ENCODE results near the gene MAK. TPM values are rescaled to one million over a fixed set of nuclear protein-coding genes. Genes with fewer than 3 reads are reported as not detected.

The MAK gene
- total and polyA plus RNA-seq, 2 of the 13 experiments (the other 11 are each of a cell fraction or from before 2014, with no cell fraction given): 0.04 TPM; not detected in 1

DNA sequence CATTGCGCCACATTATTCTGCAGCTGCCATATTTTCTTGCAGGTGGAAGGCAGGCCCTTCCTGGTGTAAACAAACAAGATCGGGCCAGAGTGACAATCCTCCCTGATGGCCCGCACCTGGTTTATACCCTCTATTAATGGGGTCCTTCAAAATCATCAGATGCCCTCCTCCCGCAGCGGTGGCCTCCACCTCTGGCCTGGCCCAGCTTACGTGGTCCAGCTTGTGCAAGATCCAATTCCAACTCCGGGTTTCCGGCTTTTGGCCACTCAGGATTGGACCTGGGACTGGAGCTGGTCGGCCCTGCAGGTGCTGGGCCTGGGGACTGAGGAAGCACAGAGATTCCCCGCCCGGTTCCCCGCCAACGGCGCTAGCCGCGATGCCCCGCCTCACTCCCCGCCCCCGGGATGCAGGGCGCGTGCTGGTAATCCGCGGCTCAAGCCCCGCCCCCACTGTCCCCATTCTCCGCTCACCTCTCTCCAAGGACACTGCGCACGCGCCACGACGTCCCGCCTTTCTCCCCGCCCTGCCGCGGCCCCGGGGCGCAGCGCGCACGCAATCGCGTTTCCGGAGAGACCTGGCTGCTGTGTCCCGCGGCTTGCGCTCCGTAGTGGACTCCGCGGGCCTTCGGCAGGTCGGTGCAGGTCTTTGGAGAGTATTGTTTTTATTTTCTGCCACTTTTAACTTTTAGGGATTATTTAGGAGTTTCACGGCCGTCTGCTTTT is 90.9 kb downstream of the MAK start, which contains the start of gene TMEM14B (continued):
- TF ChIP-seq TEAD3 (CRISPR knock-in tag; optimal IDR thresholded peaks at IDR 0.05; ENCODE audit: borderline replicate concordance) (peak; percentile 80), ZNF446 (CRISPR knock-in tag; IDR thresholded peaks at IDR 0.05) (peak; percentile 91; the same call in 1 of the 2 replicates), TOPORS (CRISPR knock-in tag; IDR thresholded peaks at IDR 0.05) (no peak), RAD21 (CRISPR knock-in tag; IDR thresholded peaks at IDR 0.05) (peak; percentile 25), U2AF2 (IDR thresholded peaks at IDR 0.05; ENCODE audit: low read depth, low read length) (no peak), ZFP90 (CRISPR knock-in tag; IDR thresholded peaks at IDR 0.05; ENCODE audit: borderline replicate concordance) (peak; percentile 39; the same call in 1 of the 2 replicates), ZNF747 (CRISPR knock-in tag; IDR thresholded peaks at IDR 0.05; ENCODE audit: borderline replicate concordance) (peak; percentile 64; the same call in 1 of the 2 replicates), ZZZ3 (CRISPR knock-in tag; IDR thresholded peaks at IDR 0.05; ENCODE audit: borderline replicate concordance) (peak; percentile 81; the same call in 1 of the 2 replicates), ZNF282 (IDR thresholded peaks at IDR 0.05; ENCODE audit: partially characterized antibody) (no peak), HNRNPK (IDR thresholded peaks at IDR 0.05; ENCODE audit: low read depth, low read length, poor library complexity, severe bottlenecking) (peak; percentile 86)
- TF ChIP-seq, protein P1, sequence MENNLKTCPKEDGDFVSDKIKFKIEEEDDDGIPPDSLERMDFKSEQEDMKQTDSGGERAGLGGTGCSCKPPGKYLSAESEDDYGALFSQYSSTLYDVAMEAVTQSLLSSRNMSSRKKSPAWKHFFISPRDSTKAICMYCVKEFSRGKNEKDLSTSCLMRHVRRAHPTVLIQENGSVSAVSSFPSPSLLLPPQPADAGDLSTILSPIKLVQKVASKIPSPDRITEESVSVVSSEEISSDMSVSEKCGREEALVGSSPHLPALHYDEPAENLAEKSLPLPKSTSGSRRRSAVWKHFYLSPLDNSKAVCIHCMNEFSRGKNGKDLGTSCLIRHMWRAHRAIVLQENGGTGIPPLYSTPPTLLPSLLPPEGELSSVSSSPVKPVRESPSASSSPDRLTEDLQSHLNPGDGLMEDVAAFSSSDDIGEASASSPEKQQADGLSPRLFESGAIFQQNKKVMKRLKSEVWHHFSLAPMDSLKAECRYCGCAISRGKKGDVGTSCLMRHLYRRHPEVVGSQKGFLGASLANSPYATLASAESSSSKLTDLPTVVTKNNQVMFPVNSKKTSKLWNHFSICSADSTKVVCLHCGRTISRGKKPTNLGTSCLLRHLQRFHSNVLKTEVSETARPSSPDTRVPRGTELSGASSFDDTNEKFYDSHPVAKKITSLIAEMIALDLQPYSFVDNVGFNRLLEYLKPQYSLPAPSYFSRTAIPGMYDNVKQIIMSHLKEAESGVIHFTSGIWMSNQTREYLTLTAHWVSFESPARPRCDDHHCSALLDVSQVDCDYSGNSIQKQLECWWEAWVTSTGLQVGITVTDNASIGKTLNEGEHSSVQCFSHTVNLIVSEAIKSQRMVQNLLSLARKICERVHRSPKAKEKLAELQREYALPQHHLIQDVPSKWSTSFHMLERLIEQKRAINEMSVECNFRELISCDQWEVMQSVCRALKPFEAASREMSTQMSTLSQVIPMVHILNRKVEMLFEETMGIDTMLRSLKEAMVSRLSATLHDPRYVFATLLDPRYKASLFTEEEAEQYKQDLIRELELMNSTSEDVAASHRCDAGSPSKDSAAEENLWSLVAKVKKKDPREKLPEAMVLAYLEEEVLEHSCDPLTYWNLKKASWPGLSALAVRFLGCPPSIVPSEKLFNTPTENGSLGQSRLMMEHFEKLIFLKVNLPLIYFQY (CRISPR knock-in tag; IDR thresholded peaks at IDR 0.05; ENCODE audit: borderline replicate concordance): peak; percentile 89
- TF ChIP-seq, protein P2, sequence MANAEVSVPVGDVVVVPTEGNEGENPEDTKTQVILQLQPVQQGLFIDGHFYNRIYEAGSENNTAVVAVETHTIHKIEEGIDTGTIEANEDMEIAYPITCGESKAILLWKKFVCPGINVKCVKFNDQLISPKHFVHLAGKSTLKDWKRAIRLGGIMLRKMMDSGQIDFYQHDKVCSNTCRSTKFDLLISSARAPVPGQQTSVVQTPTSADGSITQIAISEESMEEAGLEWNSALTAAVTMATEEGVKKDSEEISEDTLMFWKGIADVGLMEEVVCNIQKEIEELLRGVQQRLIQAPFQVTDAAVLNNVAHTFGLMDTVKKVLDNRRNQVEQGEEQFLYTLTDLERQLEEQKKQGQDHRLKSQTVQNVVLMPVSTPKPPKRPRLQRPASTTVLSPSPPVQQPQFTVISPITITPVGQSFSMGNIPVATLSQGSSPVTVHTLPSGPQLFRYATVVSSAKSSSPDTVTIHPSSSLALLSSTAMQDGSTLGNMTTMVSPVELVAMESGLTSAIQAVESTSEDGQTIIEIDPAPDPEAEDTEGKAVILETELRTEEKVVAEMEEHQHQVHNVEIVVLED (CRISPR knock-in tag; IDR thresholded peaks at IDR 0.05; ENCODE audit: borderline replicate concordance): peak; percentile 97
